SU-DHL-6 (cell line): ENCODE results near the gene ARHGAP45.

ENCODE experiments used
- H2AFZ ChIP-seq: fragments of 200-600 bp; sonication (generic); 2 replicates; pipeline ENCODE4 v1.6.1; 2014; ENCODE audit warnings: low read depth, mild to moderate bottlenecking, moderate library complexity, mixed read lengths, antibody characterized with exemption, low read length; ENCODE audit not compliant: severe bottlenecking
- H3F3A ChIP-seq: fragments of 200-600 bp; shearing (Covaris generic); 2 replicates; pipeline ENCODE4 v1.6.0; 2016; ENCODE audit warnings: antibody characterized with exemption, mild to moderate bottlenecking; ENCODE audit not compliant: insufficient read depth
- H3K27ac ChIP-seq: fragments of 200-600 bp; sonication (generic); 2 replicates; pipeline ENCODE4 v1.5.1; 2016; ENCODE audit warnings: low read depth, mild to moderate bottlenecking, low read length, moderate library complexity, mixed read lengths
- H3K27me3 ChIP-seq: fragments of 200-600 bp; sonication (generic), shearing (Covaris generic); 2 replicates; pipeline ENCODE4 v1.6.0; 2014; ENCODE audit warnings: mild to moderate bottlenecking, low read length
- H3K36me3 ChIP-seq: fragments of 200-600 bp; sonication (generic); 2 replicates; pipeline ENCODE4 v1.6.1; 2014; ENCODE audit warnings: mild to moderate bottlenecking, low read length, mixed read lengths
- H3K4me2 ChIP-seq: fragments of 300-600, 200-600 bp; shearing (Covaris generic), sonication (generic); 2 replicates; pipeline ENCODE4 v1.6.0; 2014; ENCODE audit warnings: low read length, low read depth, mild to moderate bottlenecking; ENCODE audit not compliant: poor library complexity, severe bottlenecking
- H3K4me3 ChIP-seq: fragments of 200-600 bp; sonication (generic); 2 replicates; pipeline ENCODE4 v1.5.1; 2014; ENCODE audit warnings: antibody characterized with exemption, low read length, mild to moderate bottlenecking, mixed read lengths; ENCODE audit not compliant: insufficient read depth, poor library complexity, severe bottlenecking
- H3K79me2 ChIP-seq: fragments of 200-600 bp; sonication (generic); 2 replicates; pipeline ENCODE4 v1.6.1; 2014; ENCODE audit warnings: mild to moderate bottlenecking, low read length, moderate library complexity; ENCODE audit not compliant: insufficient read depth
- H3K9ac ChIP-seq: fragments of 200-600 bp; sonication (generic); 2 replicates; pipeline ENCODE4 v1.7.0; 2014; ENCODE audit warnings: mild to moderate bottlenecking, low read length
- H3K9me2 ChIP-seq: fragments of 200-600 bp; sonication (generic); replicated peaks from 2 replicates; pipeline ENCODE4 v1.6.1; 2014; ENCODE audit warnings: low read length; ENCODE audit not compliant: insufficient read depth
- H3K9me3 ChIP-seq: fragments of 200-600 bp; sonication (generic); 2 replicates; pipeline ENCODE4 v1.6.1; 2014; ENCODE audit warnings: low read length, mixed read lengths; ENCODE audit not compliant: insufficient read depth
- H4K20me1 ChIP-seq: fragments of 200-600 bp; sonication (generic); 2 replicates; pipeline ENCODE4 v1.6.1; 2014; ENCODE audit warnings: low read depth, mild to moderate bottlenecking, antibody characterized with exemption, low read length, moderate library complexity, mixed read lengths
- EZH2phosphoT487 ChIP-seq: fragments of 200-600 bp; sonication (generic), shearing (Covaris generic); conservative IDR thresholded peaks from 2 replicates; pipeline ENCODE4 v1.6.1; 2018; ENCODE audit warnings: mild to moderate bottlenecking, antibody characterized with exemption, low read length, moderate library complexity, mixed read lengths
- TF ChIP-seq, protein P1 (sequence below): fragments of 200-600 bp; sonication (generic); IDR thresholded peaks from one replicate; pipeline ENCODE4 v1.5.1; 2017; ENCODE audit warnings: antibody characterized with exemption, mild to moderate bottlenecking, low read length, moderate library complexity; ENCODE audit not compliant: insufficient read depth, poor library complexity, severe bottlenecking

Gene ARHGAP45

GRCh38 chr19:1082165-1082927 lies 15.4 kb downstream of the ARHGAP45 start:
- Histone ChIP-seq H4K20me1 (no peaks in the 10 kb centered on the region), H3K27me3 (no peaks in the 10 kb centered on the region), H2AFZ (no peak overlapping the region), H3K4me2 (no peak overlapping the region), H3K9me2 (no peaks in the 10 kb centered on the region), H3K79me2 (no peaks in the 10 kb centered on the region), H3K36me3 (no peaks in the 10 kb centered on the region), H3K27ac (no peak overlapping the region), H3F3A (peaks cover 17% of the 10 kb centered on the region), H3K9me3 (no peaks in the 10 kb centered on the region), H3K9ac (no peak overlapping the region), H3K4me3 (no peak overlapping the region)
- no peak for TF ChIP-seq EZH2phosphoT487
- TF ChIP-seq, protein P1, sequence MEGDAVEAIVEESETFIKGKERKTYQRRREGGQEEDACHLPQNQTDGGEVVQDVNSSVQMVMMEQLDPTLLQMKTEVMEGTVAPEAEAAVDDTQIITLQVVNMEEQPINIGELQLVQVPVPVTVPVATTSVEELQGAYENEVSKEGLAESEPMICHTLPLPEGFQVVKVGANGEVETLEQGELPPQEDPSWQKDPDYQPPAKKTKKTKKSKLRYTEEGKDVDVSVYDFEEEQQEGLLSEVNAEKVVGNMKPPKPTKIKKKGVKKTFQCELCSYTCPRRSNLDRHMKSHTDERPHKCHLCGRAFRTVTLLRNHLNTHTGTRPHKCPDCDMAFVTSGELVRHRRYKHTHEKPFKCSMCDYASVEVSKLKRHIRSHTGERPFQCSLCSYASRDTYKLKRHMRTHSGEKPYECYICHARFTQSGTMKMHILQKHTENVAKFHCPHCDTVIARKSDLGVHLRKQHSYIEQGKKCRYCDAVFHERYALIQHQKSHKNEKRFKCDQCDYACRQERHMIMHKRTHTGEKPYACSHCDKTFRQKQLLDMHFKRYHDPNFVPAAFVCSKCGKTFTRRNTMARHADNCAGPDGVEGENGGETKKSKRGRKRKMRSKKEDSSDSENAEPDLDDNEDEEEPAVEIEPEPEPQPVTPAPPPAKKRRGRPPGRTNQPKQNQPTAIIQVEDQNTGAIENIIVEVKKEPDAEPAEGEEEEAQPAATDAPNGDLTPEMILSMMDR = no peak

- H3K27ac ChIP-seq = no peak overlapping the region
- no peaks in the 10 kb centered on the region for H3K27me3 ChIP-seq
- no peak overlapping the region for H3K4me3 ChIP-seq
- no peak for TF ChIP-seq EZH2phosphoT487
- H3K36me3 ChIP-seq = no peaks in the 10 kb centered on the region
- no peaks in the 10 kb centered on the region for H3K9me2 ChIP-seq
- no peak overlapping the region for H2AFZ ChIP-seq
- no peaks in the 10 kb centered on the region for H3K79me2 ChIP-seq
- H3K4me2 ChIP-seq = no peak overlapping the region
- H3F3A ChIP-seq = peaks cover 25% of the 10 kb centered on the region
- H3K9ac ChIP-seq = no peak overlapping the region
- no peaks in the 10 kb centered on the region for H4K20me1 ChIP-seq
- no peaks in the 10 kb centered on the region for H3K9me3 ChIP-seq
Measured at GRCh38 chr19:1082928-1083816, 16.2 kb downstream of the ARHGAP45 start.

- H3K9ac ChIP-seq = no peak overlapping the region
- TF ChIP-seq, protein P1 = no peak
- no peaks in the 10 kb centered on the region for H3K27me3 ChIP-seq
- H3K36me3 ChIP-seq = no peaks in the 10 kb centered on the region
- H3F3A ChIP-seq = peaks cover 28% of the 10 kb centered on the region
- H4K20me1 ChIP-seq = no peaks in the 10 kb centered on the region
- no peak overlapping the region for H3K4me3 ChIP-seq
- 0 out of 2 replicates have a peak overlapping the region, but pooled peaks have one; percentile 6 for H3K27ac ChIP-seq
- no peak overlapping the region for H3K4me2 ChIP-seq
- no peaks in the 10 kb centered on the region for H3K9me3 ChIP-seq
- no peaks in the 10 kb centered on the region for H3K9me2 ChIP-seq
- no peak overlapping the region for H2AFZ ChIP-seq
- no peaks in the 10 kb centered on the region for H3K79me2 ChIP-seq
Measured at GRCh38 chr19:1084024-1084868, 17.3 kb downstream of the ARHGAP45 start.
